ENCODE measurements around the gene EDNRA.
"Not testable (repeated sequence)": the region's sequence is repeated elsewhere in the genome, so short reads cannot be mapped to it uniquely, and the experiment has no call there.

Gene EDNRA

DNA sequence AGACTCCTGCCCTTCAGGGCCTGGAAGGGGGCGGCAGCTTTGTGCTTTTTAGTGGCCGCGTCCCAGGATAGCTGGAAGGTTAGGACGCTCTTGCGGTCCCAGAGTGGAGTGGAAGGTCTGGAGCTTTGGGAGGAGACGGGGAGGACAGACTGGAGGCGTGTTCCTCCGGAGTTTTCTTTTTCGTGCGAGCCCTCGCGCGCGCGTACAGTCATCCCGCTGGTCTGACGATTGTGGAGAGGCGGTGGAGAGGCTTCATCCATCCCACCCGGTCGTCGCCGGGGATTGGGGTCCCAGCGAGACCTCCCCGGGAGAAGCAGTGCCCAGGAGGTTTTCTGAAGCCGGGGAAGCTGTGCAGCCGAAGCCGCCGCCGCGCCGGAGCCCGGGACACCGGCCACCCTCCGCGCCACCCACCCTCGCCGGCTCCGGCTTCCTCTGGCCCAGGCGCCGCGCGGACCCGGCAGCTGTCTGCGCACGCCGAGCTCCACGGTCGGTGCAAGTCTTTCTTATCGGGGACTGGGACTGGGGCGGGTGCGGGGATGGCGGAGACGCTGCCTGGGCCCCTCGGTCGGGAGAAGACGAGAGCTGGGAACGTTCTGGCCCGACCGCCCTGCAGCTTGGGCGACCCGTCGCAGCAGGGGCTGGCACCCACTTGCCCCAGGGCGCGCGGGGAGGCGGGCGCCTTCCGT, at the start of gene EDNRA:
EDNRA (plus strand) TSS at position 207 of the 686 bp plus-strand sequence. CDS start 4,585 bp downstream, outside the sequence.
- DNase-seq = peak; percentile 8

DNA sequence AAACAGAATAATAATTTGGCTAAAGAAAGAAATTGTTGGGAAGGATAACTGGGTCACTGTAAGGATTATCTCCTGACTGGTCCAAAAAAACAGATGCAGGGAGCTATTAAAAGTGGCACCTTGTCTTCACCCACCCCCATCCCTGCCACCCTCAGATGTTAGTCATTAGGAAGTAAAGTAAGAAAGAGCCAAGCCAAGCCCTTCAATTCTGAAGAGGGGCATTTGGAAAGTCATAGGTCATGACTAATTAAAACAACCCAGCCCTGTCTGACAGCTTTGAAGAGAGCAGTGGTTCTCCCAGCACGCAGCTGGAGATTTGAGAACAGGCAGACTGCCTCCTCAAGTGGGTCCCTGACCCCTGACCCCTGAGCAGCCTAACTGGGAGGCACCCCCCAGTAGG, 46.5 kb upstream of the EDNRA start:
- DNase-seq = not testable (repeated sequence)

DNA sequence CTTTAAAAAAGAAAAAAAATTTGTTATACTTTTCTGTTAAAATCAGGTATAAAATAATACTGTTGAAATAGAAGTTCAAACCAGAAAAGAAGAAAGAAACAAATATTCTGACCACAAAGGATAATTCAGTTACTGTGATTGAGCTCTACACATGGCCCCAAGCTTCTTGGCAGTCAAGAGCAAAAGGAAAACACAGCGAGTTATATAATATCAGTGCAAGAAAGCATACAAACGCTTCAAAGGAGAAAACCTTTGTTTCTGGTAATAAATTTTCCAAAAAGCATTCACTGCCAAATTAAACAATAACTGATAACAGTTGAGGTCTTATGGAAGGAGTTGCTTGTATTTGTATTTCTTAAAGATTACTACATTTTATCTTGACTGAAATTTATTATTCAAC, 40.5 kb upstream of the EDNRA start:
- DNase-seq = no peak

DNA sequence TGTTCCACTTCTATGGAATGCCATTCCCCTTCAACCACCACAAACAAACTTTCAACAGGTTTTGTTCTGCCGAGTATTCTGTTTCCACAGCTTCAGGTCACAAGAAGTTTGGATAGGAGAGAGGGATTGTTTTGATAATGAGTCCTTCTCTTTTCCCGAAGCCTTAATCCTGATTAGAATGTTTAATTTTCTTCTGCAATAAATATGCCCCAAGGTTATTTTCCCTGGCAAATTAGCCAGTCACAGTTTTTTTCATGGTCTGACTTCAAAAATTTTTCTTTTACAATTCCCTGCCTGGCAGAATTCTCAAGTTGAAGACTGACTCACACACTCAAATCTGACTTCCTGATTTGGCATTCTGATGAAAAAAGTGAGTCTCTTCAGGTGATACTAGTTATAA, 33.1 kb upstream of the EDNRA start:
- DNase-seq = no peak

DNA sequence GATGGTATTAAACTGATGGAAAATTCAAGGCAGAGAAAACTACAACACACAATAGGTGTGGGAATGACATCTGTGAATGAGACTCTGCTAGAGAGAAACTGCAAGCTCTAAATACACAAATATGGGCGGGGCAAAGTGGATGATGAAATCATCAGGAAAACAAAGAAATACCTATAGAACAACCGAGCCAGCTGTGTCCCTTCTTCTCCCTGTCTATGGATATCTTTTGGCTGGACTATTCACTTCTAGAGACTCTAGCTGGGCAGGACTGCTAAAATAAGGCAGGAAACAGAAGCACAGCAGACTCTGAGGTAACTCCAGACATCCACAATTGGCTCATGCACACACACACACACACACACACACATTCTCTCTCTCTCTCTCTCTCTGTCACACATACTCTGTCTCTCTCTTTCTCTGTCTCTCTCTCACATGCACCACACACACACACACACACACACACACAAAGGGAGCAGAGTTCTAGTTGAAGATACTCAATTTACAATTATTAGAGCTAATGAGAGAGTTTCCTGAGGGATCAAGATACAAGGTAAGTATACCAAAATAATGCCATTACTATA, 27.2 kb upstream of the EDNRA start:
- DNase-seq = no peak

- no peak for DNase-seq
Measured at GRCh38 chr4:147456706-147457105, 24.2 kb upstream of the EDNRA start.

DNA sequence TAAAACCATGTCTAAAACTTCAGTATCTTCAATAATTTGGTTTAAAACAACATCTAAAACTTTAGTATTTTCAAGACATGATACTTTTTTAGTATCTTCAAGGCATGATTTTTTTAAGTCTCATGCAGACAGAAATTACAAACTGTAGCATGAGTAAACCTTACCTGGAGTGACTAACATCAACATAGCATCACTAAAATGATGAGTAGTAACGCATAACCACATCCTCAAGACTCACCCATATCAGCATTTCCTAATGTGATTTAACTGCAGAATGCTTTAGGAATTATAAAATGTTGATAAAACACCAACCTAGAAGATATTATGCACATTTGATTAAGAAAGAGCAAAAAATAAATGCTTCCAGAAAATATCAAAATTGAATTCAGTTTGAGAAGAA, 19.7 kb upstream of the EDNRA start:
- no peak for DNase-seq

DNA sequence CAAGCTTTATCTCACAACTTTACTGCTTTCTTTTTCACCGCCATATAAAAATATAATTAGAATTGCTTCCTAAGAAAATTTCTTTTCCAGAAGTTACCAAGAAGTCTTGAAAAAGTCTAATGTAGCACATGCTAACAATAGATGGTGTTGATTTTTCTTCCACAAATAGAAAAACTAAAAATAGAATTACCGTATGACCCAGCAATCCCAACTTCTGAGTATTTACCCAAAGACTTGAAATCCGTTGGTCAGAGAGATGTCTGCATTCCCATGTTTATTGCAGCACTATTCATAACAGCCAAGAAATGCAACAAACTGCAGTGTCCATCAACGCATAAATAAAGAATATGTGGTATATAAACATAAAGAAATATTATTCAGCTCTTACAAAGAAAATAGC, 17.8 kb upstream of the EDNRA start:
- DNase-seq = no peak

GRCh38 chr4:147465461-147465860, 15.4 kb upstream of the EDNRA start:
- DNase-seq = no peak

DNA sequence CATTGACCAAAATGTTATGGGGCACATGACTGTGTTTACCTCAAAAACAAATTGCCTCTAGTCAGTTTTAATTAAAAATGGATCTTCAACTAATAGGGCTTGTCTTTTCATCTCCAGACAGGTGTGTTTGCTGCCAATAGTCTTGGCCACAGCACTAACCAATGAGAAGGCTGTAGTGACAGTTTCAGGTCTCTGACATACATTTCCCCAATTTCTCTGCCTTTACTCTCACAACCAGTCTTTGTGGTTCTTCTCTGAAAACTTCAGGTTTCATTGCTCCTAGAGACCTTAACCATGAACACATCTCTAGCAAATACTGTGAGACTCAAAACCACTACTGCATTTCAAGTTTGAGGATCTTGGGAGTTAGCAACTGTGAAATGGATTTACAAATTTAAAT, 3.5 kb upstream of the EDNRA start:
- DNase-seq = no peak

GRCh38 chr4:147479376-147479775, 1.5 kb upstream of the EDNRA start:
- no peak for DNase-seq

DNA sequence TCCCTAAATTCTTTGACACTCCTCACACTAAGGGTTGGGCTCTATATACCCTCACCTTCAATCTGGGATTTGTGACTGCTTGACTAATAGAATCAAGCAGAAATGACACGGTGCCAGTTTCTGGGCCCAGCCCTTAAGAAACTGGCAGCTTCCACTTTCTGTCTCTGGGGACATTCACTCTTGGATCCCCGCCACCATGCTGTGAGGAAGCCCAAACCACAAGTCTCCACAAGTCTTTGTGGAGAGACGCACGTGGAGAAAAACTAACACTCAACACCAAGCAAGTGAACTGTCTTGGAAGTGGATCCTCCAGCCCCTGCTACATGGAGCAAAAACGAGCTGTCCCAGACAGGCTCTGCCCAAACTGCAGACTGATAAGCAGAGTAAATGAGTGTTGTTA, 1.1 kb upstream of the EDNRA start:
- DNase-seq = peak; percentile 4

- DNase-seq = no peak
Measured at GRCh38 chr4:147480502-147480890, 401 bp upstream of the EDNRA start.

DNA sequence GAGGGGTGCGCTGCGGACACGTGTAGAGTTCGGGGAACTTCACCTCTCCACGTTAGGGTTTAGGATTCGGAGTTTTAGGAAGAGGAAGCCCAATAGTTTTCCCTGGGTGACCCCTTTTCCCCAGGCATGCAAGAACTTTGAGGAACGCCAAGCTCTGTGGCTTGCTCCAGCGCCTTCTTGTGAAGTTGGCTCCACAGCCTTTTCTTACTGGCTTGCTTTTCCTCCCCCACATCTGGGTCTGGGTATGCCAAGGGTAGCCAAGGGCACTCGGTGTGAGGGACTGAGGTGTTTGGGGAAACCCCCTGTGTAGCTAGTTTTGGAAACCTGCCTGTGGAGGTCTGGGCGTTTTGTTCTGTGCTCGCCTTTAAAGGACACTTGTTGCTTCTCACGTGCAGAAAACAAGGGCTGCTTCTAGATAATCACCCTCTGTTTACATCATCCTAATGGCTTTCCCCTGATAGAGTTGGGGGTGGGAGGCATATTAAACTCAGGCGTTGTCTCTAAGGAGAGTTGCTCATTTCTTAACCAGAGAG, 746 bp downstream of the EDNRA start:
- no peak for DNase-seq

DNA sequence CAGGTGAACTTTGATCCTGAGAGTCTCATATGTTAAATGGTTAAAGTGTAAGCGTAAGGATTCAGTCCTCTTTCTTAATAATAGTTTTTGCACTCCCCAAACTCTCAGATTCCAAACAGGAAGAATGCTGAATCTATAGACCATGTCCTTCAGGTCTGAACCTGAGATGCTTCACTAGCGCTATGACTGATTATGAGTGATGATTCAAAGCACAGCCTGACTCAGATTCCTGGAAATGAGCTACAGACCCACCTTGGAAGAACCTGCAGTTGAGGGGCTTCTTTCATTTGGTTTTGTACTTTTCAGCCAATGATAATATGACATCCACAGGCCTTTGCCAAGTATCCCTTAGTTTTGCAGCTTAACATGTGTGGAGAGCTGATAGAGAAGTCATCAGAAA, 1.4 kb downstream of the EDNRA start:
- no peak for DNase-seq

DNA sequence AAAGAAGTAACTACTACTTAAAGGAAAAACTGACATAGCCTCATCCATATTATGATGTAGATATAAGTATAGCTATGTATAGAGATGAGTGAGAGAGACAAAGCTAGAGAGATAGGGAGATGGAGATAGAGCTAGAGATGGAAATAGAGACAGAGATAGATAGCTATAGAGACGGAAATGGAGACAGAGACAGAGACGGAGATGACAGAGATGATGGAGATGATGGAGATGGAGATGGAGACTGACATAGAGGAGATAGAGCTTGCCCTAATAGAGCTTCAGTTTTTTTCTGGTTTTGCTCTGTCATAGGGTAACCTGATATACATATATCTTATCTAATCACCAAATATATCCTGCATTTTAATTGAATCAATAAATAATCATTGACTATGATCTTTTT, 4.3 kb downstream of the EDNRA start:
- DNase-seq = no peak

DNA sequence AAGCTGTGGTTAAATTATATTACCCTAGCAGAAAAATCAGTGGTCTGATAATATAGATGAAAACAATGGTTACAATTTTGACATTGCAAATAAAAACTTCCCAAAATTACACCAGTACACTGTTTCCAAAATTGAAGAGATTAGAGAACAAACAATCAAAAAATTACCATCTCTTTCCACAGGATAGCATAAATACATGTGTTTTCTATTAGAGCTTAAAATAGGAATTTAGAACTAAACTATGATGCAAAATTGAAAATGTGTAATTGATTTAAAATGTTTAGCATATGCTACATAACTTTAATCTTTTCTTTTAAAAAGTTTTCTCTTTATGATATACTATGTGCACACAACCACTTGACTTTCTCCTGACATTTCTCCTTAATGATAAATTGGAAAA, 6.7 kb downstream of the EDNRA start:
- DNase-seq = no peak

GRCh38 chr4:147488556-147488955, 7.7 kb downstream of the EDNRA start:
- no peak for DNase-seq

DNA sequence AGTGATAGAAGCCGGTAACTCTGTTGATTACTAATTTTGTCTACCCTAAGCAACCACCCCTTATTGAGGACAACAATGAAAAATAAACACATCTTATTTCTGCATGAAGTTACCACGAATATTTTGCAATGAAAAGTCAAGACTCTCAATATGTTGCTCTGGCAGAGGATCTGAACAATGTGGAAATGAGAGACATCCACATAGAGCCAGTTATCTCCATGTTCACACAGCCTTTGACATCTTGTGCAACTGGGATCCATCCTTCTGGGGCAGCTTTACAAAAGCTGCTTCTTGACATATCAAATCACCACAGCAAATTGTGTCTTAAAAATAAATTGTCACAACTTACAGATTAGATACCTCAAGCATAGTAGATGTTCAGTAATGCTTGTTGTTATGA, 10.2 kb downstream of the EDNRA start:
- DNase-seq = no peak

GRCh38 chr4:147492306-147492705, 11.4 kb downstream of the EDNRA start:
- DNase-seq = no peak

- no peak for DNase-seq
Measured at GRCh38 chr4:147492761-147493160, 11.9 kb downstream of the EDNRA start.

DNA sequence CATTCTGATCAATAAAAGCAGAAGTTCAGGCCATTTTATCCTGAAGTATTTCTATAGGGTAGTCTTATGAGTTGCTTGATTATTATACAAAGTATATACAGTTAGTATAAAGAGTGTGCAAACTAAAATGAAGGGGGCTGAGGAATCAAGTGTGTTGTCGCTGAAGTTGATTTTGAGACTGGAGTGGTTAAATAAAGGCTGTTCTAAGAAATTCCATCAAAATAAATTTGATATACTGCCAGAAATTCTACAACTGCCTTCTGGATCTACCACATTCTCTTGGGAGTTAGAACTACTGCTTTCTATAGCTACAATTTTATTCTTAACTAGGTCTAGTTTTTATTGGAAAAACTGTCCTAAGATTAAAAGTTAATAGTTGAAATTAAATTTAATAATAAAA, 12.4 kb downstream of the EDNRA start:
- no peak for DNase-seq

- DNase-seq = no peak
Measured at GRCh38 chr4:147494301-147494700, 13.4 kb downstream of the EDNRA start.

GRCh38 chr4:147496500-147496899, 15.6 kb downstream of the EDNRA start:
- no peak for DNase-seq

Data from hematopoietic multipotent progenitor cell treated with erythropoietin and hydrocortisone succinate and interleukin-3 and kit ligand, for 4 days (in vitro differentiated cells).